T-helper 2 cell treated with Interferon-gamma antibody and Interleukin-4, amounts not matched to agents 100 ng/mL and 5 ng/mL, for 36 hours (primary cell): ENCODE measurements around the gene NOTCH3. TPM values are rescaled to one million over a fixed set of nuclear protein-coding genes. Genes with fewer than 3 reads are reported as not detected.

Experiments
- intact Hi-C: fragments of 100-400 bp; cut with micrococcal nuclease; formaldehyde crosslinking; loops from one replicate; pipeline ENCODE4 v1.15.1; 2023
- total RNA-seq: library from RNA; stranded (reverse); gene quantifications from 2 replicates; pipeline ENCODE4 v1.2.3, GENCODE V29; 2022

The NOTCH3 gene
- total RNA-seq, 1 donor from 2014 or later: not detected

DNA sequence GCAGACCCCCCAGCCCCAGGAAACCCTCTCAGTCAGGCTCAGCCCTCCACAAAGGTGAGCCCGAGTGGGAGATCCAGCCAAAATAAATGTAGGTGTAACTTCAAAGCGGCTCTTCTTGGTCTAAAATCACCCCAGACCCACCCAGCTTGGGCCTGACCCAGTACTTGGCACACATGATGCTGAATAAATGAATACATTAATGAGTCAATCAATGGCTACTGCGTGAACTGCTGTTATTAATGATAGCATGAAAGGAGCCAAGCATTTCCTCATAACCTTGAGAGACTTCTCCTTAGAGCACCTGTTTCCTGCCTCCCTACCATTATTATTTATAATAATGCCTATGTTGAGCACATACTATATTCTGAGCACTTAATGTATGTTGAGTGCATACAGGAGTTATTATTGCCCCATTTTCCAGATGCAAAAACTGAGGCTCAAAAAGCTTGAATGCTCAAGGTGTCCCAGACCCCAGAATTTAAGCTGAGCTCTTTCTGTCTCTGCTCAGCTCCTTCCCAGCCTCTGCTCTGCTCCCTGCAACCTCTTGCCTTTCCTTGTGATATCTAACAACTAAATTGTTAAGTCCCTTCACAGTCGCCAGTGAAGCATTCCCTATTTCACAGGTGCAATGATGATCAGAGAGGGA, 4.3 kb downstream of the NOTCH3 start:
- intact Hi-C loops: no loop called here

DNA sequence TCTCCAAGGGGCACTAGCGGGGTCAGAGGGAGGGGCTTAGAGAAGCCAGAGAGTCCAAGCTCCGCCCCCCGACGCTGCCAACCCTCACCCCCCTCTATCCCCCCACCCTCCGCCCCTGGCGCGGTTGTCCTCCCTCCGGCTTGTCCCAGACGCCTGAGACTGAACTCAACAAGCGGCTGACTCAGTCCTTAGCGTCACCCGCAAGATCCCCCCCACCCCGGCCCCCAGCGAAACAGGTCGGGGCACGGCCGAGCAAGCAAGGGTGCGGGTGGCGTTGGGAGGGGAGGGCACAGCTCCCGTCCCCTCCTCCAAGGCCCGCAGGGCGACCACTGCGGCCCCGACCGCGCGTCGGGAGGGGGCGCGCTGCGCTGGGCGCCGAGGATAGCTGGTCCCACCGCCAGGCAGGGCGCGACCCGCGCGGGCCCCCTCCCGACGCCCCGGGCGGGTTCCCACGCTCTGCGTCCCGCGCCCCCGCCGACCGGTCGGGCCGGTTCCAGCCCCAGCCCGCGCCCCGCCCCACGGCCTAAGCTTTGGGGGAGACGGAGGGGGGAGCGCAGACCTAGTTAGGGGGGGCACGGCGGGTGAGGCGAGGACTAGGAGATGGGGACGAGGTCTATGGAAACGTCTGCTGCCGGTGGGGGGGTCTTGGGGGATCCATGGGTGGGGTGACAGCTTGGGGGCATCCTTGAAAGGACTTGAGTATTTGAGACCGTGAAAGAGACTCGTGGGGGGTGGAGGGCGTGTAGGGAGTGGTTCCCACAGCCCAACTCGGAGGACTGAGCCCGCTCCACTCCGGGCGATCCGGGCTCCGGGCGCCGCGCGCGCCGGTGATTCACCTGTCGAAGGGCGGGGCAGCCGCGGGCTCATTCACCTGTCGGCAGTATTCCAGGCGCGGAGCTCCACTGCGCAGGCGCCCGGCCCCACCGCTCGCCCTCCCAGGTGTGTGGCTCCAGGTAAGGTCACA, 5.1 kb downstream of the NOTCH3 start:
- intact Hi-C loops: no loop called here

DNA sequence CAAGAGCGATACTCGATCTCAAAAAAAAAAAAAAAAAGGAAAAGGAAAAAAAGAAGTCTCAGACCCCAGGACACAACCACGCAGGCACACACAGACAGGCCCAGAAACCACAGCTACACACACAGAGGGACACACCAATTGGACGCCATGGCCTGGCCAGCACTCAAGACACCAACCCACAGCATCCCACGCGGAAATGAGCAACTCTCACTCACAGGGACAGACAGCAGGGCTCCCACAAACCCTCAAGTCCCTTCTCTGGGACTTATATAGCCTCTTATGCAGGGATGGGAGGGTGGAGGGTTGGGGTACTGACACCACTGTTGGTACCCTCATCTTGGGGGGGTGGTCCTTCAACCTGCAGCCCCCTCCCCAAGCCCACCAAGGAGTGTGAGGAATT, 5.9 kb downstream of the NOTCH3 start:
- intact Hi-C loops: no loop called here

DNA sequence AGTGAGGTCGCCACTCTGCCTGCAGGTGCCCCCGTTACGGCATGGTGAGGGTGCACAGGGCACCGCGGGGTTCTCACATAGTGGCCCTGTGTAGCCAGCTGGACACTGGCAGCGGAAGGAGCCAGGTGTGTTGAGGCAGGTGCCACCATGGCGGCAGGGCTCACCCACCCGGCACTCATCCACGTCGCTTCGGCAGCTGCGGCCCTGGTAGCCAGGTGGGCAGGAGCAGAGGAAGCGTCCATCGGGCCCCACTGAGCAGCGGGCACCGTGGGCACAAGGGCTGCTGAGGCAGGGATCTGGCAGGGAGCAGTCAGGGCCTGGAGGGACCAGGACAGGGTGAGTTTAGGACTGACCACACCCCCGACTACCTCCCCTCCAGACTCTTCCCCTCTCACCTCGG, 8.8 kb downstream of the NOTCH3 start:
- intact Hi-C loops: no loop called here

- intact Hi-C loops: no loop called here
These were observed 9.3 kb downstream of the NOTCH3 start for GRCh38 chr19:15191514-15191913.

GRCh38 chr19:15188851-15189250, 11.9 kb downstream of the NOTCH3 start:
- intact Hi-C loops: no loop called here

DNA sequence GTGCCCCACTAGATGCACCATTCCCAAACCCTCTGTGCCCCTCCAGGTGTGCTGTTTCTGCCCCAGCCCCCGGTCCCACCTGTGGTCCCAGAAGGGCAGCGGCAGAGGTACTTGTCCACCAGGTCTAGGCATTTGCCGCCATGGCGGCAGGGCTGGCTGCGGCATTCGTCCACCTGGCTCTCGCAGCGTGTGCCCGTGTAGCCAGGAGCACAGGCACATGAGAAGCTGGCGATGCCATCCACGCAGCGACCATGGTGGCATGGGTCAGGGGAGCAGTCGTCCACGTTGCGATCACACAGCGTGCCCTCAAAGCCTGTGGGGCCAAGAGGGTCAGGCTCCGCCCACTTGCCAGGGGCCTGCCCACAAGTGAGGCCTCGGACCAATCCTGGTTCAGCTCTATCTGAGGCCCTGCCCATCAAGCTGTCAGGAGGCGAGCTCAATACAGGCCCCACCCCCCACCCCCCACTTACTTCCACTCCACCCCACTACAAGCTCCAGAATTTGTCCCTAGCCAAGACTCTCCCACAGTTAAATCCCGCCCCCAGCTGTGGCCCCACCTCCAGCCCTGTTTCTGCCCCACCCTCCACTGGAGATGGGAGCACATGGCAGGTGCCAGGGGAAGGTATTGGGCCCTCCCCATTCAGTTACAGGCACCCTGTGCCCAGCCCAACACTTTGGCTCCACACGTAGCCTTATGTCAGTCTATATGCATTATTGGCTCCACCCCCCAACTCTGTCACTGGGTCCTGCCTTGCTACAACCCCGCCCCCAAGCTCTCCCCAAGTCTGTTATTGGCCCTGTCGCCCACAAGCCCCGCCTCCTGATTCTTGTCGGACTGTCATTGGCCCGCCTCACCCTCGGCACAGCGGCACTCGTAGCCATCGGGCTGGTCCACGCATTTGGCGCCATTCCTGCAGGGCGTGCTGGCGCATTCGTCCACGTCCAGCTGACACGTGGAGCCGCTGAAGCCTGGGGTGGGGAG, 13.5 kb downstream of the NOTCH3 start:
- intact Hi-C loops: no loop called here

GRCh38 chr19:15185188-15185587, 15.6 kb downstream of the NOTCH3 start:
- intact Hi-C loops: no loop called here

DNA sequence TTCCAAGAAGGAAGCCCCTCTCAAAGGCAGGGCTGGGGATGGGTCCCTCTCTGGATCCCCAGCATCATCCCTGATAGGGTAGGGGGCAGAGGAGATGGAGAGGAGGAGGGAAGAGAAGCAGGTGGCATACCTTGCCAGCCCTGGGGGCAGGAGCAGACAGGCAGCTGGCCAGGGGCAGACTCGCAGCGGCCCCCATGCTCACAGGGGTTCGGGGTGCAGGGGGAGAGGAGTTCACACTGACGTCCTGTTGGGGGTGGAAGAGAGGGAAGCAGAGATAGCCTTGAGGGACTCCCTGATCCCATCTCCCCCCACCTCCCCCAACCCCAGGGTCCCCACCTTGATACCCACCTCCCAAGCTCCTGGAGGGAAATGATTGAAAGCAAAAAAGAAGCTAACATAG, 16.0 kb downstream of the NOTCH3 start:
- intact Hi-C loops: no loop called here

GRCh38 chr19:15181394-15181793, 19.4 kb downstream of the NOTCH3 start:
- intact Hi-C loops: no loop called here

DNA sequence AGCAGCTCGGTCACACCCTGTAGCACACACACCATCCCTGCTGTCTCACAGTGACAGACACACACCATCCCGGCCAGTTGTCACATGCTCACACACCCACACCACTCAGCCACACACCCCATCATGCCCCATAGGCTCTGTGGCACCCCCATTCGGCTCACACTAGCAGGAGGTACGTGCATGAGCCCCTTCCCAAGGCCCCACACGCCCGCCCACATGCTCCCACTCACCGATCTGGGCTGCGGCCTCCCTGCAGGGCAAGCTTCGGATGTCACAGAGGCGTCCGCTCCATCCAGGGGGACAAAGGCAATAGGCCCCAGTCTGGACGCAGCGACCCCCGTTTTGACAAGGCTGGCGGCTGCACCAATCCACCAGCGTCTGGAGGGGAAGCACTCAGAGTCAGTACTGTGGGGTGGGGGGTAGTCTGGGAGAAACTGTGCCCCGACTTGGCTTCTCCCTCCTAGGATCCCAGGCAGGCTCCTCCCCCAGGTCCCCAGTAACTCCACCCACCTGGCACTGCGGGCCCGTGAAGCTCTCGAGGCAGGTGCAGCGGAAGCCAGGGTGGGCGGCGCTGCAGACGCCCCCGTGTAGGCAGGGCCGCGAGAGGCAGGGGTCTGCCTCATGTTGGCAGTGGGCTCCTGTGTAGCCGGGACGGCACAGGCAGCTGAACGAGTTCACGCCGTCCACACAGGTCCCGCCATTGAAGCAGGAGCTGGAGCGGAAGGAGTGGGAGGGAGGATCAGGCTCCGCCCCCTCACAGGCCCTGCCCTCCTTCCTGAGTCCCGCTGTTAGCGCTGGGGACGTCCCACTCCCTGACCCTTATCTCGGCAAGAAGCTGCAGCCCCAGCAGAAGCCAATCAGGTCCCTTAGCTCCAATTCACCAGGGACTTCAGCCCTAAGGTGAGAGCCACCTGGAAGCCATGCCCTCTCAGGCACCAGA, 20.1 kb downstream of the NOTCH3 start:
- intact Hi-C loops: no loop called here

DNA sequence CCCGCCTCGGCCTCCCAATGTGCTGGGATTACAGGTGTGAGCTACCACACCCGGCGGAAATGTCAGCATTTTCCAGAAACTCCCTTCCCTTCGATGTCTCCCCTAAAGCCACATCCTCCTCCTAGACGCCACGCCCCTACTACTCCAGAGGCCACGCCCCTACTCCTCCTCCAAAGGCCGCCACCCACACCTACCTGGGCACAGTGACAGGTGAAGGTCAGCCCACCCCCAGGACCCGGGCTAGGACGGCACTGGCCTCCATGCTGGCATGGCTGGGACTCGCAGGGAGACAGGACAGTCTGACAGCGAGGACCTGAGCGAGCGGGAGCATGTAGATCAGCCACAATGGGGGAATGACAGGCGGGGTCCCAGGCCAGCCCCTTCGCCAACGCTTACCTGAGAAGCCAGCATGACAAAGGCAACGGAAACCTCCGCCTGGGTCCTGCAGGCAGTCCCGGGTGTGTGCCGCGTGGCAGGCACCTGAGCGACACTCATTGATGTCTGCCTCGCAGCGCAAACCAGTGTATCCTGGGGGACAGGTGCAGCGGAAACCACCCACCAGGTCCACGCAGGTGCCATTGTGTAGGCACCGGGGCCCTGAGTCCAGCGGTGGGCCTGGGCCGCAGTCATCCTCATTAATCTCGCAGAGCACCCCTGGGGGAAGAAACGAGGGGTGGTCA, 22.0 kb downstream of the NOTCH3 start:
- intact Hi-C loops: loop anchor here (5.0 kb wide), 1 partner anchor 84 kb away; no protein-coding TSS in a partner anchor

DNA sequence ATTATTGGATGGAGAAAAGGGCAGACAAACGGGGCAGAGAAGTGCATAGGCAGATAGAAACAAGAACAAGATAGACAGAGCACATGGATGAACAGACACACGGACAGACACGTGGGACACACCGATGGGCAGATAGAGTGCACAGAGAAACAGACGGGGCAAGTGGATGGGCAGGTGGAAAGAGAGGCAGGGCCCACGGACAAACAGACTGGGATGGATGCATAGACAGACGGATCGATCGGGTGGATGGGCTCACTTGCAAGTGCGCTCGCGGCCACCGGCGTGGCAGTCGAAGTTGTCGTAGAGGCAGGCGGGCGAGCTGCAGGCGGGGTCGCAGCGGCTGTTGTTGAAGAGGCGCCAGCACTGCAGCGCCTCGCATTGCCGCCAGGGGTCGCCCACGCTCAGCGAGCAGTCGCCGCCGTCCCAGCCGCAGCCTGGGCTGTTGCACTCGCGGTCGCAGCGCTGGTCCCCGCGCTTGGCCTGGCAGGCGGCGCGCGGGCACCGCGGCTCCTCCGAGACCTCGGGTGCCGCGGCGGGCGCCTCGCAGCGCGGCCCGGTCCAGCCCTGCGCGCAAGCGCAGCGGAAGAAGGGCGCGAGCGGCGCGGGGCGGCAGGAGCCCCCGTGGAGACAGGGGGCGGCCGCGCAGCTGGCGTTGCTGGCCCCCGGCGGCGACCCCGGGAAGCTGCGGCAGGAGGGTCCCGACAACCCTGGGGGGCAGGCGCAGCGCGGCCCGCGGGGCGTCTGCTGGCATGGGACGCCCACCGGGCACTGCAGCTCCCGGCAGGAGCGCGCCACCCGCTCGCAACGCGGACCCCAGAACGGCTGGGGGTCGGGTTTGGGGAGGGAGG, 23.3 kb downstream of the NOTCH3 start:
- intact Hi-C loops: loop anchor here (1.0 to 5.0 kb wide), 3 partner anchors 85 to 379 kb away; partner anchors contain the start of gene AKAP8L

DNA sequence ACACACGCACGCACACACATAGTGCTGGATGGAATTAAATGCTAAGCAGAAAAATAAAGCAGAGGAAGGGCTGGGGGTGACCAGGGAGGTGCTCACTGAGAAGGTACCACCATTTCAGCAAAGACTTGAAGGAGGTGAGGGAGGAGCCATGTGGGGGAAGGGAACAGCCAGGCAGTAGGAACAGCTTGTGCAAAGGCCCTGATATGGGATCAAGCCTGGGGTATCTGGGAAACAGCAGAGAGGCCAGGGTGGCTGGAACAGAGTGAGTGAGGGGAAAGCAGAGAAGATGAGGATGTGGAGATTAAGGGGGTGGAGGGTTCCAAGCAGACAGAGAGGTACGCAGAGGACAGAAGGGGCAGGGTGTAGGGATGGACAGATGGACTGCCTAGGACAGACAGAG, 25.2 kb downstream of the NOTCH3 start:
- intact Hi-C loops: loop anchor here (2.0 to 5.0 kb wide), 2 partner anchors 87 to 243 kb away; partner anchors contain the start of gene AKAP8L

GRCh38 chr19:15173746-15174404, 26.9 kb downstream of the NOTCH3 start:
- intact Hi-C loops: no loop called here

DNA sequence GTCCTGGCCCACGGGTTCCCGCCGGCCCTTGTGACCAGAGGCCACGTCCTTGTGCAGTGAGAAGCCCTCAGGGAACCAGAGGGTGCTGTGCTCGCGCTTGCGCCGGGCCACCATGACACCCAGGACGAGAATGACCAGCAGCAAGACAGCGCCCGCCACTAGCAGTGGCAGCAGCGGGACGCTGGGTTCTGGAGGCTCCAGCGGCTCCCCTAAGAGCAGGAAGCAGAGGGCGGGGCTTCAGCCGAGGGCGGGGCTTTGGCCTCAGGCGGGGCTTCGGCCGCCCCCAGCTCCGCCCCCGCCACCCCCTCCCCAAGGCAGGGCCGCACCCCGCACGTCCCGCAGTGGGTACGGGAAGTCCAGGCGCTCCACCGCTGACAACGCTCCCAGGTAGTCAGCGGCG, 30.4 kb downstream of the NOTCH3 start:
- intact Hi-C loops: no loop called here

DNA sequence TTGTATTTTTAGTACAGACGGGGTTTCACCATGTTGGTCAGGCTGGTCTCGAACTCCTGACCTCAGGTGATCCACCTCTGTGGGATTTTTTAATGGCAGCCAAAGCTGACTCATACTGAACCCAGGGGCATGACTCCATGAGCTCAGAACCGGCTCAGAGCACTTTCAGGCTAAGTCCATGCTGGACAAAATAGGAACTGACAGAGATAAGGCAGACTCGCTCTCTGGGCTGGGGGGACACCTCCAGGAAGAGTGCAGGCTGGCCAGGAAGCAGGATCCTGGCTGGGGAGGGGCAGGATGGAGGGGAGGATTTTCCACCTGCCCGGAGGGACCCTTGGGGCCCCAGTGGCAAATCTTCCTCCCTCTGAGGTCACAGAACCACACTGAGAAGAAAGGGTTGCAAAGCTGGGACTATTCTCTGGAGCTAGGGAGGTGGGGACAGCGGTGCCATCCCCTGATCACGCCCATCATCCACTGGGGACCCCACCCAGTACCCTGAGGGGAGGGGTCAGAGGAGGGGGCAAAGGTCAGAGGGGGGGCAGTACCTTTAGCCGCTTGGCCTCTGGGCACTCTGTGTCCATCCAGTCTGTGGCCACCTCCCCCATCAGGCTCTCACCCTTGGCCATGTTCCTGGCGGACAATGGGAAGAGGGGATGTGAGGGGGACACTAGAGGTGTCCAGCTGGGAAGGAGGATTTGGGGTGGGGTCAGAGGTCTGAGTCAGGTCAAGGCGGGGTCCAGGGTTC, 31.1 kb downstream of the NOTCH3 start:
- intact Hi-C loops: no loop called here
